Uterus (tissue), 2 donors: ENCODE measurements around the gene ANKRD33B.

Source experiments
- POLR2A ChIP-seq, 2 donors: fragments of 450-650 bp; IDR thresholded peaks; one replicate each; pipeline ENCODE4 v1.6.1; 2016; ENCODE audit warnings: antibody characterized with exemption in 2 of 2, mild to moderate bottlenecking in 1 of 2, moderate library complexity in 1 of 2
- TF ChIP-seq, protein P1 (sequence below), 4 experiments: fragments of 200-600 bp in 2 of 4; fragments of 450-650 bp in 2 of 4; sonication (generic) in 2 of 4; IDR thresholded peaks; one replicate each; pipeline ENCODE4 v1.5.1; 2016 to 2019; ENCODE audit warnings: antibody characterized with exemption in 4 of 4, mild to moderate bottlenecking in 2 of 4, moderate library complexity in 1 of 4

DNA sequence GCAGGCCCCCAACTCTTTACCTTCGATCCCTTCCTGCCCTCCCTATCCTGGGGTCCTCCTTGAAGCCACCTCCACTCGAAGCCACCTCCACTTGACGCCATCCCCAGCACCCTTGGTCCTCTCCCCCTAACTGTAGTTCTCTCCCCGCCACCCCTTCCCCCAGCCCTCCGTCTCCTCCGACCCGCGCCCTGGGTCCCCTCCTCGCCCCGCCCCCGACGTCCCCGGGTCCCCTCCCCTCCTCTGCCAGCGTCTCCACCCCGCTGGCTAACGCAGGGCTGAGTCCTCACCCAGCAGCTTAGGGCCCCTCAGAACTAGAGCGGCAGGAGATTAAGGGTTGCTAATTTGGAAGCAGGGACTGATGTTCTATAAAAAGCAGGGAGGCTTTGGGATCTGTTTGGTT, 30.6 kb upstream of the ANKRD33B start:
- no peak for TF ChIP-seq POLR2A (IDR thresholded peaks at IDR 0.05)
- TF ChIP-seq, protein P1, sequence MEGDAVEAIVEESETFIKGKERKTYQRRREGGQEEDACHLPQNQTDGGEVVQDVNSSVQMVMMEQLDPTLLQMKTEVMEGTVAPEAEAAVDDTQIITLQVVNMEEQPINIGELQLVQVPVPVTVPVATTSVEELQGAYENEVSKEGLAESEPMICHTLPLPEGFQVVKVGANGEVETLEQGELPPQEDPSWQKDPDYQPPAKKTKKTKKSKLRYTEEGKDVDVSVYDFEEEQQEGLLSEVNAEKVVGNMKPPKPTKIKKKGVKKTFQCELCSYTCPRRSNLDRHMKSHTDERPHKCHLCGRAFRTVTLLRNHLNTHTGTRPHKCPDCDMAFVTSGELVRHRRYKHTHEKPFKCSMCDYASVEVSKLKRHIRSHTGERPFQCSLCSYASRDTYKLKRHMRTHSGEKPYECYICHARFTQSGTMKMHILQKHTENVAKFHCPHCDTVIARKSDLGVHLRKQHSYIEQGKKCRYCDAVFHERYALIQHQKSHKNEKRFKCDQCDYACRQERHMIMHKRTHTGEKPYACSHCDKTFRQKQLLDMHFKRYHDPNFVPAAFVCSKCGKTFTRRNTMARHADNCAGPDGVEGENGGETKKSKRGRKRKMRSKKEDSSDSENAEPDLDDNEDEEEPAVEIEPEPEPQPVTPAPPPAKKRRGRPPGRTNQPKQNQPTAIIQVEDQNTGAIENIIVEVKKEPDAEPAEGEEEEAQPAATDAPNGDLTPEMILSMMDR (IDR thresholded peaks at IDR 0.05): no peak
